ENCODE measurements around the gene CACNB1. TPM values are rescaled to one million over a fixed set of nuclear protein-coding genes. Genes with fewer than 3 reads are reported as not detected.

CACNB1 gene
- total and polyA plus RNA-seq, 2 experiments from 2014 or later: 1.9 to 4.2 TPM

DNA sequence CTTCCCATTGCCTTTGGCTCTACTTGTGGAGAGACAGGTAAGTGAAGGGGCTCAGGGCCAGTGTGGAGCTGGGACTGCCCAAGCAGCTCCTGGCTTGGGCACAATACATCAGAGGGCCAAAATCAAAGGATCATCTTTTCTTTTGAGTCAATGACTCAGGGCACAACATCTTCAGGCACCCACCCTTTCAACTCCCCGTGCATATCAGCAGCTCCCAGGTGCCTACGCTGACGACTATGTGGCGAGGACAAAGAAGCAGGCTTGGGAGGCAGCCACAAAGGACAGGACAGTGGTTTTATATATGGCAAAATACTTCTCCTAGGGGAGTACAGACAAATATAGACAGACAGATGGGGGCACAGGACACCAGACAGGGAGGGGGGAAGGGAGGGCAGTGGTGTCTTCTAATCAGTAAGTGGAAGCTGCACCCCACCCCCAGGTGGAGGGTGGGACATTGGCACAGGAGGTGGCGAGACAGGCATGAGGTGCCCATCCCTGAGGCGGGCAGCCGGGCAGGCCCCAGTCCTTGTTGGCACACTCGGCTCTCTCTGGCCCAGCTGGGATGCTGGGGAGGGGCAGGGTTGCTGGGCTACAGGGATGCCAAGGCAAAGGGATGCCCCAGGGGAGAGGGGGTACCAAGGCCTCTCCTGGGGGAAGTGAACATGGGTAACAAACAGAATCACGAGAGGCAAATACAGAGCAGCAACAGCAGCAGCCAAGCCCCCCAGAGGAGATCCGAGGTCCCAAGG, 23.8 kb downstream of the CACNB1 start:
- TF ChIP-seq EZH2 (IDR thresholded peaks at IDR 0.05; ENCODE audit: borderline replicate concordance) (no peak), EZH2phosphoT487 (IDR thresholded peaks at IDR 0.05; ENCODE audit: low read depth, severe bottlenecking, unreplicated experiment) (no peak)
- TF ChIP-seq, protein P1, sequence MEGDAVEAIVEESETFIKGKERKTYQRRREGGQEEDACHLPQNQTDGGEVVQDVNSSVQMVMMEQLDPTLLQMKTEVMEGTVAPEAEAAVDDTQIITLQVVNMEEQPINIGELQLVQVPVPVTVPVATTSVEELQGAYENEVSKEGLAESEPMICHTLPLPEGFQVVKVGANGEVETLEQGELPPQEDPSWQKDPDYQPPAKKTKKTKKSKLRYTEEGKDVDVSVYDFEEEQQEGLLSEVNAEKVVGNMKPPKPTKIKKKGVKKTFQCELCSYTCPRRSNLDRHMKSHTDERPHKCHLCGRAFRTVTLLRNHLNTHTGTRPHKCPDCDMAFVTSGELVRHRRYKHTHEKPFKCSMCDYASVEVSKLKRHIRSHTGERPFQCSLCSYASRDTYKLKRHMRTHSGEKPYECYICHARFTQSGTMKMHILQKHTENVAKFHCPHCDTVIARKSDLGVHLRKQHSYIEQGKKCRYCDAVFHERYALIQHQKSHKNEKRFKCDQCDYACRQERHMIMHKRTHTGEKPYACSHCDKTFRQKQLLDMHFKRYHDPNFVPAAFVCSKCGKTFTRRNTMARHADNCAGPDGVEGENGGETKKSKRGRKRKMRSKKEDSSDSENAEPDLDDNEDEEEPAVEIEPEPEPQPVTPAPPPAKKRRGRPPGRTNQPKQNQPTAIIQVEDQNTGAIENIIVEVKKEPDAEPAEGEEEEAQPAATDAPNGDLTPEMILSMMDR (IDR thresholded peaks at IDR 0.05; ENCODE audit: poor library complexity): no peak
- Histone ChIP-seq H3K36me3 (replicated peaks; ENCODE audit: insufficient read depth, low read depth) (no peaks in the 10 kb centered on the region), H3K27me3 (no peaks in the 10 kb centered on the region), H3K27ac (no peak overlapping the region), H2AFZ (no peak overlapping the region), H3K4me1 (ENCODE audit: insufficient read depth) (no peaks in the 10 kb centered on the region), H3K9me2 (replicated peaks; ENCODE audit: insufficient read depth) (no peaks in the 10 kb centered on the region), H3K4me3 (no peak overlapping the region), H3K9me3 (ENCODE audit: low read depth) (no peaks in the 10 kb centered on the region), H4K20me1 (ENCODE audit: insufficient read depth, poor library complexity, severe bottlenecking) (no peaks in the 10 kb centered on the region), H3K4me2 (no peak overlapping the region), H3K79me2 (no peaks in the 10 kb centered on the region)
- 76% methylated on average over 7 of the region's 10 CpGs for WGBS (ENCODE audit: low lambda C conversion rate, missing lambda C conversion rate)
- no peak for DNase-seq (ENCODE audit: low spot score)

DNA sequence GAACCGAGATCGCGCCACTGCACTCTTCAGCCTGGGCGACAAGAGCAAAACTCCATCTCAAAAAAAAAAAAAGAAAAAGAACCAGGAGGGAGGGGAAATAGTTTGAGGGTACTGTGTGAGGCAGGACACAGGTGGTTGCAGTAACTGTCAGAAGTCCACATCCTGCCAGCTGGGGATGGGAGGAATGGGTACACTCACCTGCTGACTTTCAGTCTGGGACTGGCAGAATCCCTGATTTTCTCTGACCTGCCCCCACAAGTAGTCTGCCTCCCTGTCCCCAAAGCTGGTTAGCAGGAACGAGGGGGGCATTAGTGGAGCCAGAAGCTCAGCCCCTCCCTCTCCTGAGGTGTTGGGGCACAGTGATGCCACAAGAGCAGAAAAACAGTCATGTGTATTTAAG, 24.4 kb downstream of the CACNB1 start:
- DNase-seq (ENCODE audit: low spot score): no peak
- 96% methylated on average over 4 of the region's 5 CpGs for WGBS (ENCODE audit: low lambda C conversion rate, missing lambda C conversion rate)

DNA sequence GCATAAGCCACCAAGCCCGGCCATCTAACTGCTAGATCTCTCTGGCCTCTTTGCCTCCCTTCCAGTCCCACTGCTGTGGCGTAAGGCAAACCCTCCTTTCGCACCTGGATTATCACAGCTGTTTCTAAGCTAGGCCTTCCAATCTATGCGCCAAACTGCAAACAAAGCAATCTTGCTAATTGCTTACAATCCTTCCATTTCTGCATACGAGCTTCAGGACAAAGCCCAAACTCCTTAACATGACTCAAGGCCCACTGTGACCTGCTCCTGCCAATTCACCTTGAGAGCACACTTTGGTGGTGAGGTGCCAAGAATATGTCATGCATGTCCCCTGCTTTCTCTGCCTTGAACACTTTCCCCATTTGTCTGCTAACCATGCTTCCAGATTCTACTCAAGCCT, 25.5 kb downstream of the CACNB1 start:
- no peak for TF ChIP-seq EZH2phosphoT487 (IDR thresholded peaks at IDR 0.05; ENCODE audit: low read depth, severe bottlenecking, unreplicated experiment)
- no peak for TF ChIP-seq EZH2 (IDR thresholded peaks at IDR 0.05; ENCODE audit: borderline replicate concordance)
- TF ChIP-seq, protein P1 (IDR thresholded peaks at IDR 0.05; ENCODE audit: poor library complexity): no peak
- H4K20me1 ChIP-seq (ENCODE audit: insufficient read depth, poor library complexity, severe bottlenecking): no peaks in the 10 kb centered on the region
- H3K9me2 ChIP-seq (replicated peaks; ENCODE audit: insufficient read depth): no peaks in the 10 kb centered on the region
- H3K36me3 ChIP-seq (replicated peaks; ENCODE audit: insufficient read depth, low read depth): no peaks in the 10 kb centered on the region
- WGBS (ENCODE audit: low lambda C conversion rate, missing lambda C conversion rate): 89% methylated on average over 5 of the region's 5 CpGs
- no peak overlapping the region for H3K27ac ChIP-seq
- no peak overlapping the region for H3K4me3 ChIP-seq
- no peaks in the 10 kb centered on the region for H3K79me2 ChIP-seq
- no peaks in the 10 kb centered on the region for H3K4me1 ChIP-seq (ENCODE audit: insufficient read depth)
- no peaks in the 10 kb centered on the region for H3K27me3 ChIP-seq
- no peak overlapping the region for H3K4me2 ChIP-seq
- no peak overlapping the region for H2AFZ ChIP-seq
- no peak for DNase-seq (ENCODE audit: low spot score)
- no peaks in the 10 kb centered on the region for H3K9me3 ChIP-seq (ENCODE audit: low read depth)

More for the DNA sequence above, 24.4 kb downstream of the CACNB1 start:
- Histone ChIP-seq H3K79me2 (no peaks in the 10 kb centered on the region), H3K27me3 (no peaks in the 10 kb centered on the region), H3K27ac (no peak overlapping the region), H3K9me3 (ENCODE audit: low read depth) (no peaks in the 10 kb centered on the region), H3K4me3 (no peak overlapping the region), H2AFZ (no peak overlapping the region), H3K36me3 (replicated peaks; ENCODE audit: insufficient read depth, low read depth) (no peaks in the 10 kb centered on the region), H3K9me2 (replicated peaks; ENCODE audit: insufficient read depth) (no peaks in the 10 kb centered on the region), H4K20me1 (ENCODE audit: insufficient read depth, poor library complexity, severe bottlenecking) (no peaks in the 10 kb centered on the region), H3K4me1 (ENCODE audit: insufficient read depth) (no peaks in the 10 kb centered on the region), H3K4me2 (no peak overlapping the region)
- TF ChIP-seq, protein P1 (IDR thresholded peaks at IDR 0.05; ENCODE audit: poor library complexity): no peak
- TF ChIP-seq EZH2 (IDR thresholded peaks at IDR 0.05; ENCODE audit: borderline replicate concordance): no peak
- no peak for TF ChIP-seq EZH2phosphoT487 (IDR thresholded peaks at IDR 0.05; ENCODE audit: low read depth, severe bottlenecking, unreplicated experiment)

All from hepatocyte (in vitro differentiated cells).